OCI-LY1 (cell line): ENCODE data around the gene ANKRD33B.

Source experiments
- EZH2 ChIP-seq: fragments of 200-600 bp; sonication (generic), shearing (Covaris generic); IDR thresholded peaks from 2 replicates; pipeline ENCODE4 v1.8.0; 2017; ENCODE audit warnings: borderline replicate concordance, mixed run types, mild to moderate bottlenecking, antibody characterized with exemption, low read length, moderate library complexity, mixed read lengths
- TF ChIP-seq, protein P1 (sequence below): fragments of 200-600 bp; sonication (generic), shearing (Covaris generic); IDR thresholded peaks from 2 replicates; pipeline ENCODE4 v1.5.1; 2017; ENCODE audit warnings: mild to moderate bottlenecking, antibody characterized with exemption, low read length, moderate library complexity, mixed read lengths

GRCh38 chr5:10637944-10638343 is 74.1 kb downstream of the ANKRD33B start:
- TF ChIP-seq, protein P1, sequence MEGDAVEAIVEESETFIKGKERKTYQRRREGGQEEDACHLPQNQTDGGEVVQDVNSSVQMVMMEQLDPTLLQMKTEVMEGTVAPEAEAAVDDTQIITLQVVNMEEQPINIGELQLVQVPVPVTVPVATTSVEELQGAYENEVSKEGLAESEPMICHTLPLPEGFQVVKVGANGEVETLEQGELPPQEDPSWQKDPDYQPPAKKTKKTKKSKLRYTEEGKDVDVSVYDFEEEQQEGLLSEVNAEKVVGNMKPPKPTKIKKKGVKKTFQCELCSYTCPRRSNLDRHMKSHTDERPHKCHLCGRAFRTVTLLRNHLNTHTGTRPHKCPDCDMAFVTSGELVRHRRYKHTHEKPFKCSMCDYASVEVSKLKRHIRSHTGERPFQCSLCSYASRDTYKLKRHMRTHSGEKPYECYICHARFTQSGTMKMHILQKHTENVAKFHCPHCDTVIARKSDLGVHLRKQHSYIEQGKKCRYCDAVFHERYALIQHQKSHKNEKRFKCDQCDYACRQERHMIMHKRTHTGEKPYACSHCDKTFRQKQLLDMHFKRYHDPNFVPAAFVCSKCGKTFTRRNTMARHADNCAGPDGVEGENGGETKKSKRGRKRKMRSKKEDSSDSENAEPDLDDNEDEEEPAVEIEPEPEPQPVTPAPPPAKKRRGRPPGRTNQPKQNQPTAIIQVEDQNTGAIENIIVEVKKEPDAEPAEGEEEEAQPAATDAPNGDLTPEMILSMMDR, result no peak
- TF ChIP-seq EZH2, result no peak
